Common myeloid progenitor, CD34-positive (primary cell): ENCODE measurements around the gene NEDD4L.
"Not testable (repeated sequence)": the region's sequence is repeated elsewhere in the genome, so short reads cannot be mapped to it uniquely, and the experiment has no call there.

Source experiments
- CTCF ChIA-PET: fragments of 350-600 bp; sonication (Branson Sonifier 250); formaldehyde crosslinking; loops from one replicate; lab custom pipeline; 2021; ENCODE audit warnings: antibody characterized with exemption; lab: Charles Lee
- POLR2A ChIA-PET: fragments of 350-600 bp; sonication (Branson Sonifier 250); formaldehyde crosslinking; loops from one replicate; lab custom pipeline; 2021; ENCODE audit warnings: antibody characterized with exemption; lab: Charles Lee
- DNase-seq, 3 donors: peaks; one replicate each; pipeline versions ENCODE4 v3.0.0 to v3.0.0-alpha.2; 2013
- H3K27ac ChIP-seq, 2 experiments: 1 replicate in 1 of 2; 2 replicates in 1 of 2; pipeline ENCODE4 v1.7.0; 2013; ENCODE audit warnings: inconsistent platforms in 2 of 2, low read length in 2 of 2, mild to moderate bottlenecking in 2 of 2, low read depth in 1 of 2, moderate library complexity in 1 of 2; ENCODE audit not compliant: severe bottlenecking in 2 of 2, insufficient read depth in 1 of 2, poor library complexity in 1 of 2
- H3K27me3 ChIP-seq, 5 experiments: replicated peaks in 2 of 5; 1 replicate in 3 of 5; 2 replicates in 2 of 5; pipeline versions ENCODE4 v1.6.1 to v1.7.0; 2013; ENCODE audit warnings: low read length in 4 of 5, mild to moderate bottlenecking in 2 of 5, moderate library complexity in 2 of 5, inconsistent platforms in 1 of 5; ENCODE audit not compliant: insufficient read depth in 5 of 5, control insufficient read depth in 4 of 5
- H3K36me3 ChIP-seq, 4 experiments: 1 replicate in 2 of 4; 2 replicates in 2 of 4; pipeline versions ENCODE4 v1.6.1 to v1.7.0; 2013; ENCODE audit warnings: low read length in 3 of 4, control low read depth in 1 of 4, mild to moderate bottlenecking in 1 of 4; ENCODE audit not compliant: control insufficient read depth in 4 of 4, insufficient read depth in 4 of 4
- H3K4me1 ChIP-seq, 4 experiments: 1 replicate in 3 of 4; 2 replicates in 1 of 4; pipeline versions ENCODE4 v1.6.1 to v1.7.1; 2013; ENCODE audit warnings: low read length in 3 of 4, mild to moderate bottlenecking in 3 of 4, control low read depth in 1 of 4, inconsistent platforms in 1 of 4, moderate library complexity in 1 of 4; ENCODE audit not compliant: control insufficient read depth in 4 of 4, insufficient read depth in 4 of 4; ENCODE audit errors: control extremely low read depth in 1 of 4
- H3K4me3 ChIP-seq, 7 experiments: 1 replicate in 4 of 7; 2 replicates in 3 of 7; pipeline versions ENCODE4 v1.5.1 to v1.7.0; 2013; ENCODE audit warnings: mild to moderate bottlenecking in 7 of 7, low read length in 6 of 7, moderate library complexity in 6 of 7, inconsistent platforms in 2 of 7, low read depth in 2 of 7, control low read depth in 1 of 7; ENCODE audit not compliant: insufficient read depth in 4 of 7, control insufficient read depth in 1 of 7; ENCODE audit errors: extremely low read depth in 1 of 7
- H3K9me3 ChIP-seq, 5 experiments: 1 replicate in 4 of 5; 2 replicates in 1 of 5; pipeline versions ENCODE4 v1.6.1 to v1.7.1; 2013; ENCODE audit warnings: low read length in 4 of 5, mild to moderate bottlenecking in 2 of 5, inconsistent platforms in 1 of 5, low read depth in 1 of 5, moderate library complexity in 1 of 5; ENCODE audit not compliant: control insufficient read depth in 4 of 5, insufficient read depth in 2 of 5; ENCODE audit errors: control extremely low read depth in 1 of 5
- WGBS: methylation state at CpG from one replicate; pipeline ENCODE4 v1.1.5; 2013; ENCODE audit not compliant: insufficient coverage; 5-methylcytosine and 5-hydroxymethylcytosine counted together

Gene NEDD4L

DNA sequence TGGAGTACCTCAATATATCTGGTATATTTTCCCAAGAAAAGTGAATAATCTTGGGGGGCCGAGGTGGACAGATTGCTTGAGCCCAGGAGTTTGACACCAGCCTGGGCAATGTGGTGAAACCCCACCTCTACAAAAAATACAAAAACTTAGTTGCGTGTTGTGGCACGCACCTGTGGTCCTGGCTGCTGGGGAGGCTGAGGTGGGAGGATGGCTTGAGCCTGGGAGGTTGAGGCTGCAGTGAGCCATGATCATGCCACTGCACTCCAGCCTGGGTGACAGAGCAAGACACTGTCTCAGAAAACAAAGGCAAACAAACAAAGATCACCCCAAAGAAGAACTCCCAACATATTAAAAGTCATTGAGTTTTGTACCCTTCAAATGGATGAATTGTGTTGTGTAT, 6.9 kb downstream of the NEDD4L start:
- POLR2A ChIA-PET, H3K9me3 ChIP-seq, H3K27me3 ChIP-seq, H3K4me3 ChIP-seq, H3K36me3 ChIP-seq, H3K27ac ChIP-seq, DNase-seq: not testable (repeated sequence)
- CTCF ChIA-PET = interaction anchor here (0.6 to 6.7 kb wide), 8 partner anchors 8 to 1151 kb away, joined by 3 to 37 read pairs (median 6); partner anchors contain the start of gene NEDD4L
- WGBS = no CpG with 5 or more reads among the region's 3 CpGs
- peaks cover under 1 to 12% (median 5%) of the 10 kb centered on the region in 4 experiments for H3K4me1 ChIP-seq

GRCh38 chr18:58051765-58052460, 7.9 kb downstream of the NEDD4L start:
- ChIA-PET POLR2A (no interaction called here), CTCF (interaction anchor here (0.7 to 6.7 kb wide), 17 partner anchors 8 to 129 kb away, joined by 3 to 37 read pairs (median 4); partner anchors contain the start of gene NEDD4L)
- Histone ChIP-seq H3K27ac (no peak overlapping the region), H3K9me3 (no peaks in the 10 kb centered on the region), H3K27me3 (no peaks in the 10 kb centered on the region), H3K4me3 (no peak overlapping the region), H3K4me1 (peaks cover 0 to 6% (median 4%) of the 10 kb centered on the region in 4 experiments), H3K36me3 (no peaks in the 10 kb centered on the region)
- DNase-seq = peak; percentile 43 to 63 (median 62)
- 60% methylated on average over 3 of the region's 4 CpGs for WGBS

- Histone ChIP-seq H3K36me3 (no peaks in the 10 kb centered on the region), H3K4me1 (peaks cover 0 to 6% (median 4%) of the 10 kb centered on the region in 4 experiments), H3K9me3 (no peaks in the 10 kb centered on the region), H3K27me3 (no peaks in the 10 kb centered on the region), H3K27ac (no peak overlapping the region), H3K4me3 (no peak overlapping the region)
- CTCF ChIA-PET = interaction anchor here (0.9 to 6.7 kb wide), 11 partner anchors 10 to 81 kb away, joined by 3 to 37 read pairs (median 7); partner anchors contain the start of gene NEDD4L
- no peak for DNase-seq
- 98% methylated on average over 3 of the region's 3 CpGs for WGBS
- POLR2A ChIA-PET = no interaction called here
Observed at GRCh38 chr18:58052960-58053359, 8.9 kb downstream of the NEDD4L start.

DNA sequence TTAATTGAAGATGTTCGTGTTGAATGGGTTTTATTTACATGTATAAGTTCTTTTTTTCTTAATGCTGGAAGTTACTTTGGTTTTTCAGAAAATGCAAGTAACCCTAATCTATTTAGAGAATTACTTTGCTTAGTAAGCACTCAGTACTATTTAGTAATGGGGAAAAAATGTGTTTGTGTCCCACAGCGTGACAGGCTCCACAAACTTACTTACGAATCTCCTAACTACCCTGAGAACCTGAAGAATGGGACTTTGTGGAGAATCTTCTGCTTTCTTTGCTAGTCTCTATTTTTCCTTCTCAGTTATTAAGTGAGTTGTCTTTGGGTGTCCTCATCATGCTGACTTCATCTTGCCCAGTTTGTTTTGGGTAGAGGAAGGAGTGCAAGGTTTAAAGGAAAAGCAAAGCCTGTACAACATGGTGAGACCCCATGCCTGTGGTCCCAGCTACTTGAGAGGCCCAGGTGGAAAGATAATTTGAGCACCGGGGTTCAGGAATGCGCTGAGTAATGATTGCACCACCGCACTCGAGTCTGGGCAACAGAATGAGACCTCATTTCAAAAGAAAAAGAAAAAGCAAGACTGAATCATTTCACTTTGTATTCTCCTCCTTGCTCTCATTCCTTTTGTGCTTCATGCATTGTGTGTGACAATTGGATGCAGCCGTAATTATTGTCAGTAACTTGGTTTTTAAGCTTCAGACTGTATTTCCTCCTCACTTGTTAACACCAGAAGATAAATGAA, 10.2 kb downstream of the NEDD4L start:
- Histone ChIP-seq H3K4me3 (no peak overlapping the region), H3K9me3 (no peaks in the 10 kb centered on the region), H3K36me3 (no peaks in the 10 kb centered on the region), H3K27ac (no peak overlapping the region), H3K4me1 (peaks cover 0 to 6% (median 4%) of the 10 kb centered on the region in 4 experiments), H3K27me3 (no peaks in the 10 kb centered on the region)
- peak in 1 of 3 donors; percentile 17 for DNase-seq
- POLR2A ChIA-PET = no interaction called here
- 62% methylated on average over 6 of the region's 8 CpGs for WGBS
- CTCF ChIA-PET = interaction anchor here (1.0 to 6.7 kb wide), 7 partner anchors 11 to 67 kb away, joined by 4 to 37 read pairs (median 7); partner anchors contain the start of gene NEDD4L

GRCh38 chr18:58055890-58056558, 12.0 kb downstream of the NEDD4L start:
- ChIA-PET POLR2A (interaction anchor here (0.7 kb wide), 1 partner anchor 11 kb away, joined by 3 read pairs; no protein-coding TSS in a partner anchor), CTCF (interaction anchor here (0.7 to 6.7 kb wide), 6 partner anchors 9 to 80 kb away, joined by 3 to 37 read pairs (median 4); no protein-coding TSS in a partner anchor)
- Histone ChIP-seq H3K4me3 (no peak overlapping the region), H3K9me3 (no peaks in the 10 kb centered on the region), H3K36me3 (no peaks in the 10 kb centered on the region), H3K4me1 (peaks cover 0 to 6% (median 4%) of the 10 kb centered on the region in 4 experiments), H3K27ac (no peak overlapping the region), H3K27me3 (no peaks in the 10 kb centered on the region)
- WGBS = 100% methylated on average over 1 of the region's 4 CpGs
- no peak for DNase-seq

DNA sequence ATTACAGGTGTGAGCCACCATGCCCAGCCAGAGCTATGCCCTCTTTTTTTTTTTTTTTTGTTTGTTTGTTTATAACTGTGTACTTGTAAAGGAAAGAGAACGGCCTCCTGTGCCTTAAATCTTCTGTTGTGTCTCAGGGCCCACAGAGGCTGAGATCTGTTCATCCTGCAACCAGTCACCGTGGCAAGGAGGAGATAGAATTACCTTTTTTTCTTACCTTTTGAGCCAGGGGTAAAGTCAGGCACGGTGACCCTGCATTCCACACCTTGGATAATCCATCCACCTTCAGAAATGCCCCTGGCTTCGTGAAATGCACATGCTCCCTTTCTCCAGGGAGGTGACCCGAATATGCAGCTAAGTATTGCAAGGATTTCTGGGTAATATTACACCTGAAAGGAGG, 12.8 kb downstream of the NEDD4L start:
- no peak overlapping the region for H3K27ac ChIP-seq
- H3K4me1 ChIP-seq = peaks cover 0 to 7% (median 3%) of the 10 kb centered on the region in 4 experiments
- no peak overlapping the region for H3K4me3 ChIP-seq
- H3K27me3 ChIP-seq = no peaks in the 10 kb centered on the region
- ChIA-PET CTCF (interaction anchor here (1.4 to 6.7 kb wide), 2 partner anchors 13 to 65 kb away, joined by 5 to 37 read pairs; partner anchors contain the start of gene NEDD4L), POLR2A (no interaction called here)
- H3K36me3 ChIP-seq = no peaks in the 10 kb centered on the region
- H3K9me3 ChIP-seq = no peaks in the 10 kb centered on the region
- DNase-seq = no peak
- WGBS = 95% methylated on average over 3 of the region's 5 CpGs
